GM18526 (cell line): ENCODE data around the gene NSUN4.

Experiments
- POLR2A ChIP-seq: IDR thresholded peaks from 3 replicates; pipeline ENCODE4 v1.6.1; 2011; ENCODE audit not compliant: insufficient read length; ENCODE audit errors: extremely low read depth

NSUN4 gene

GRCh38 chr1:46340404-46341221 is at the start of gene NSUN4:
TSS of gene NSUN4 (plus strand) at chr1:46340807. CDS start at chr1:46340827, 20 bp downstream.
- TF ChIP-seq POLR2A = peak; percentile 84

GRCh38 chr1:46295306-46295705 is 45.3 kb upstream of the NSUN4 start:
- TF ChIP-seq POLR2A = no peak

- no peak for TF ChIP-seq POLR2A
Measured at GRCh38 chr1:46298387-46298786, 42.2 kb upstream of the NSUN4 start.

DNA sequence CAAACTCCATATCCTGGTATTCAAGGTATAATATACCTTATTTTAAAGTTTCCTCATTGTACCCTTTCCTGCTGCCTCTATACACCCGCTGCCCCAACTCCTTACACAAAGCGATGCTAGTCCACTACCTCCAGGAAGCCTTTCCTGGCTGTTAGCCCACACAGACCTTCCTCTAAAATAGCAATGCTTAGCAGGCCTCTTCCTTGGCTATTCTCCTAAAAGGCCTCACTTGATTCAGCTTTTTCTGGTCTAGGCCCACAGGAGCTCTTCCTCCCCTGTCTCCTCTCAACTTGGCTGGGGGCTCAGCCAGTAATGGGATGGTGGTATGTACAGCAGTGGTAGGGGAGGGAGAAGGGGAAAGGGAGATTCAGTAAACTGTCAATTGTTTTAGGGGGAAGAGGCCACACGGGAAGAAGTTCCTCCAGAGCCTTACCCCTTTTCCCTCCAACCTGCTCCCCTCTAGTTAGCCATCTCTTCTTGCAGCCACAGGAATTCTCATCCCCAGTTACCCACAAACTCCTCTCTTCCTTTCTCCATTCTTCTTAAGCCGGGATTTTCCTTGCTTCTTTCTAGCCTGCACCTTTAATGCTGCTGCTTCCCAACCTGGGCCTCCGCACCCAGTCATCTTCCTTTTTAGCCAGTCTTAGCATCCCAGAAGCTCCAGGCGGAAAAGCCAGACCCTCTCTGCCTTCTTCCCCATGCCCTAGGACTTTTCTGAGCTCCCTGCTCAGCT is 39.8 kb upstream of the NSUN4 start:
- no peak for TF ChIP-seq POLR2A

DNA sequence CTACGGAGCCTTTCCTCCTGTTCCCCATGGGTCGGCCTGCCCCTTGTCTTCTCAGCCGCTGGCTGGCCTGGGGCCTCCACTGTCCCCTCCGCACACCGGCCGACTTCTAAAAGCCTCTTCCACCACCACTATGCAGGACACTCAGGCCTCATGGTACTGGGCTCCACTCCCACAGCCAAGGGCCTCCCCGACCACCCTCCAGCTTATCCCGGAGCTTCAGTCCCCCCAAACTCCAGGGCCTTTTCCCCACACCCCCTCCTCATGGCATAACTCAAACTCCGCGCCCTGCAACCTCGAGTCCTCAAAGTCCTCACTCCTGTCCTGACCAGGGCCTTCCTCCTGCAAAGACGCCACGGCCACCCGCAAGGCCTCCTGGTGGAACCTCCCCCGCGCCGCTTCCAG is 39.2 kb upstream of the NSUN4 start:
- TF ChIP-seq POLR2A = no peak

DNA sequence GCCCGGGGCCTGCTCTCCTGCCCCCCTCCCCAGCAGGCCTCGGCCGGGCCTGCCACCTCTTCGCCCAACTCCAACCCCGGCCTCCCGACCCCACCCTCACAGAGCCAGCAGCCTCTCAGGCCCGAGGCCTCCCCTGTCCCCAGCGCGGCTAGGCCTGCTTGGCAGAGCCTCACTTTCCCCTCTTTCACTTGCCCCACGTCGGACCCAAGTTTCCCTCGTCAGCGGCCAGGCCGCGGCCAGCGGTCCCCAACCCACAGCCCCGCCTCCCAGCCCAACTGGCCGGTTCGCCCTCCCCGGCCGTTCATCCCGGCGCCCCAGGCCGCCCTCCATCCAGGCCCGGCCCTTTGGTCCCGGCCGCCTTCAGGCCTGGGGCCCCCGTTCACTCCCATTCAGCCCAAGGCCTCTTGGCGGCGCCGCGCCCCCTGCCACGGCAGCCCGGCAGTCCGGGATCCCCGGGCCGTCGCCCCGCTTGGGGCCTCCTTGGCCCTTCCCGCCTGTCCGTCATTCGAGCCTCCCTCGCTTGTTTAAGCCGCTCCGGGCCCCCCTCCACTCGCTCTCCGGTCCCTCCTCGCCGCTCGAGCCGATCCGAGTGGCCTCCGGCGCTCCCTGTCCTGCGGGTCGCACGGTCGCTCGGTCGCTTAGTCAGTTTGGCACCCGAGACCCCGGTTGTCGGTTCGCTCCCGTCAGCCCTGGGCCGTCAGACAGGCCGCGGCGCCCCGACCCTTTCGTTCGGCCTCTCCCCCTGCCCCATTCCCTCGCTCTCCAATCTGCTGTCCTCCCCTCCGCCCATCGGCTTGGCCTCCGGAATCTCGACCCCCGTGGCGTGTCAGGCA is 38.6 kb upstream of the NSUN4 start:
- TF ChIP-seq POLR2A = no peak

DNA sequence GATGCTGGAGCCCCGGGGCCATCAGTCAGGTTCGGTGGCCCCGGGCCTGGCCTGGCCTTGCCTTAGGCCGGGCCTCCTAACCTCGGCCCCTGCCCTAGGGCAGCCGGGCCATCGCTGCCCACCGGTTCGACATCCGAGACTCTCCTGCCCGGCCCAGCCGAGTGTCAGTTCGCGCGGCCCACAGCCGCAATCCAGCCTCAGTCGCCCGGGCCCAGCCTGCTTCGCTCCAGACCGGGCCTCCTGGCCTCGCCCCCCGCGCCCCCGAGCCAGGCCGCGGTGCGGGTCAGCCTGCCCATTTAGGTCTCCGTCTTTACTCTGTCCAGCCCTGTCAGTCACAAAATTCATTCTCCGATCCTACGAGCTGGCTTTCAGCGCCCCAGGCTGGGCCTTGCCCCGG is 38.0 kb upstream of the NSUN4 start:
- TF ChIP-seq POLR2A = no peak

GRCh38 chr1:46303038-46303871 is 37.4 kb upstream of the NSUN4 start, which contains the start of the genes LRRC41 and UQCRH:
TSS of gene LRRC41 (minus strand) at chr1:46303616. CDS start at chr1:46303322, 294 bp downstream.
TSS of gene UQCRH (plus strand) at chr1:46303698. CDS start at chr1:46303767, 69 bp downstream.
- peak; percentile 76 for TF ChIP-seq POLR2A

GRCh38 chr1:46303872-46304326 is 36.7 kb upstream of the NSUN4 start:
- TF ChIP-seq POLR2A = no peak

DNA sequence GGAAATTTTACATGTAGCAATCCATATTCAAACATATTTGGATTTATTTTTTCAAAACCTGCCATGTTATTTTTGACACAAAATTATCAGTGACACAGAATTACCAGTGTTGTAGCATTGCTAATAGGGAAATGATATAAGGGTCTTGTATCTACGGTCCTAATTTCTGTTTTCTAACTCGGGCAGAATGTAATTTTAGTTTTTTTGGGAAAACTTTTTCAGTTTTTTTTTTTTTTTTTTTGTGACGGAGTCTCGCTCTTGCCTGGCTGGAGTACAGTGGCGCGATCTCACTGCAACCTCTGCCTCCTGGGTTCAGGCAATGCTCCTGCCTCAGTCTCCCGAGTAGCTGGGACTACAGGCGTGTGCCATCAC is 34.5 kb upstream of the NSUN4 start:
- no peak for TF ChIP-seq POLR2A

DNA sequence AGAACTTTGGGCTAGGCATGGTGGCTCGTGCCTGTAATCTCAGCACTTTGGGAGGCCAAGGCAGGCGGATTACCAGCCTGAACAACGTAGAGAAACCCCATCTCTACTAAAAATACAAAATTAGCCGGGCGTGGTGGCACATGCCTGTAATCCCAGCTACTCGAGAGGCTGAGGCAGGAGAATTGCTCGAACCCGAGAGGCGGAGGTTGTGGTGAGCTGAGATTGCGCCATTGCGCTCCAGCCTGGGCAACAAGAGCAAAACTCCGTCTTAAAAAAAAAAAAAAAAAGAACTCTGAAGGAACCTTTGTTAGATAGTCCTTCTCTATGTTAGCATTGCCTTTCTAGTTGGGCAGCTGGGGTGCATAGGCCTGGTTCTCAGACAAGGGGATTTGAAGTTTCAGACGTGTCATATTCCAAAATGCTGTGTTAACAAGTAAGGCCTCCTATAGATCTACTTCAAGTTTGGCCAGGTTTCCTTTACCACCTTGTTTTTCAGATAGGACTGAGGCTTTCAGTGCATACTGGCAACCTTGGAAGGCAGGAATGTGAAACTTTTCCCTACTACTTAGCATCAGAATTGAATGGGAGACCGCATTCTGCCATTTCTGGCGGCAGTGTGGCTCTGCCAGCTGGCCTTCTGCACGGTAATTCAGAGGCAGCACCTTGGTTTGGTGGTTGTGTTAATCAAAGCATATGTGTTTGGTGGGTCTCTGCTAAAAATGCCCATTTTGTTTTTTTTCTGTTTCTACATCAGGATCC is 31.0 kb upstream of the NSUN4 start:
- TF ChIP-seq POLR2A = no peak

GRCh38 chr1:46310321-46310720 is 30.3 kb upstream of the NSUN4 start:
- no peak for TF ChIP-seq POLR2A

GRCh38 chr1:46315669-46316403 is 24.8 kb upstream of the NSUN4 start:
- no peak for TF ChIP-seq POLR2A
